Peyer's patch (tissue), 4 donors: ENCODE results near the gene HINT2. TPM values are rescaled to one million over a fixed set of nuclear protein-coding genes. Genes with fewer than 3 reads are reported as not detected.

Source experiments
- DNase-seq, 3 donors: peaks; one replicate each; pipeline ENCODE4 v3.0.0-alpha.2; 2017 to 2019
- H3K27ac ChIP-seq, 4 donors: fragments of 200-600 bp; sonication (generic); one replicate each; pipeline ENCODE4 v1.5.1; 2016 to 2019
- H3K27me3 ChIP-seq, 2 donors: fragments of 200-600 bp; sonication (generic); one replicate each; pipeline ENCODE4 v1.5.1; 2019
- H3K36me3 ChIP-seq, 3 donors: fragments of 200-600 bp; sonication (generic); one replicate each; pipeline ENCODE4 v1.5.1; 2016 to 2019
- H3K4me1 ChIP-seq, 4 donors: fragments of 200-600 bp; sonication (generic); one replicate each; pipeline ENCODE4 v1.5.1; 2016 to 2019
- H3K4me3 ChIP-seq, 4 donors: fragments of 200-600 bp; sonication (generic); 1 replicate in 3 of 4; 2 replicates in 1 of 4; pipeline ENCODE4 v1.5.1; 2016 to 2019; ENCODE audit warnings: mild to moderate bottlenecking in 1 of 4
- H3K9me3 ChIP-seq, 4 donors: fragments of 200-600 bp; sonication (generic); one replicate each; pipeline ENCODE4 v1.5.1; 2016 to 2019; ENCODE audit warnings: mild to moderate bottlenecking in 1 of 4
- POLR2A ChIP-seq, 2 donors: fragments of 450-650 bp; IDR thresholded peaks; one replicate each; pipeline ENCODE4 v1.5.1; 2017; ENCODE audit warnings: antibody characterized with exemption in 2 of 2, mild to moderate bottlenecking in 2 of 2, moderate library complexity in 2 of 2
- total RNA-seq, 4 donors: library from RNA; depleted of rRNA; stranded (reverse); fragments of >200 nt; gene quantifications; one replicate each; pipeline ENCODE4 v1.1.0, GENCODE V29; 2016
- TF ChIP-seq, protein P1 (sequence below), 6 experiments: fragments of 450-650 bp in 4 of 6; fragments of 200-600 bp in 2 of 6; sonication (generic) in 1 of 6; IDR thresholded peaks; one replicate each; pipeline ENCODE4 v1.5.1; 2017 to 2019; ENCODE audit warnings: antibody characterized with exemption in 6 of 6, mild to moderate bottlenecking in 3 of 6, moderate library complexity in 1 of 6

HINT2 gene
- total RNA-seq, 4 donors from 2014 or later: 19.8 to 40.3 (median 28.7) TPM

GRCh38 chr9:35813434-35814105, 1.3 kb downstream of the HINT2 start:
- Histone ChIP-seq H3K4me1 (peaks cover 0 to 30% (median 8%) of the 10 kb centered on the region in 4 donors), H3K27ac (peak overlapping the region; percentile 93 to 100 (median 99)), H3K4me3 (no peak overlapping the region), H3K36me3 (peaks cover 0 to 7% (median 0%) of the 10 kb centered on the region in 3 donors), H3K27me3 (no peaks in the 10 kb centered on the region), H3K9me3 (no peaks in the 10 kb centered on the region)
- TF ChIP-seq, protein P1, sequence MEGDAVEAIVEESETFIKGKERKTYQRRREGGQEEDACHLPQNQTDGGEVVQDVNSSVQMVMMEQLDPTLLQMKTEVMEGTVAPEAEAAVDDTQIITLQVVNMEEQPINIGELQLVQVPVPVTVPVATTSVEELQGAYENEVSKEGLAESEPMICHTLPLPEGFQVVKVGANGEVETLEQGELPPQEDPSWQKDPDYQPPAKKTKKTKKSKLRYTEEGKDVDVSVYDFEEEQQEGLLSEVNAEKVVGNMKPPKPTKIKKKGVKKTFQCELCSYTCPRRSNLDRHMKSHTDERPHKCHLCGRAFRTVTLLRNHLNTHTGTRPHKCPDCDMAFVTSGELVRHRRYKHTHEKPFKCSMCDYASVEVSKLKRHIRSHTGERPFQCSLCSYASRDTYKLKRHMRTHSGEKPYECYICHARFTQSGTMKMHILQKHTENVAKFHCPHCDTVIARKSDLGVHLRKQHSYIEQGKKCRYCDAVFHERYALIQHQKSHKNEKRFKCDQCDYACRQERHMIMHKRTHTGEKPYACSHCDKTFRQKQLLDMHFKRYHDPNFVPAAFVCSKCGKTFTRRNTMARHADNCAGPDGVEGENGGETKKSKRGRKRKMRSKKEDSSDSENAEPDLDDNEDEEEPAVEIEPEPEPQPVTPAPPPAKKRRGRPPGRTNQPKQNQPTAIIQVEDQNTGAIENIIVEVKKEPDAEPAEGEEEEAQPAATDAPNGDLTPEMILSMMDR (IDR thresholded peaks at IDR 0.05): peak in 3 of 6 experiments; percentile 21 to 41 (median 33)
- TF ChIP-seq POLR2A (IDR thresholded peaks at IDR 0.05): no peak
- DNase-seq: no peak

DNA sequence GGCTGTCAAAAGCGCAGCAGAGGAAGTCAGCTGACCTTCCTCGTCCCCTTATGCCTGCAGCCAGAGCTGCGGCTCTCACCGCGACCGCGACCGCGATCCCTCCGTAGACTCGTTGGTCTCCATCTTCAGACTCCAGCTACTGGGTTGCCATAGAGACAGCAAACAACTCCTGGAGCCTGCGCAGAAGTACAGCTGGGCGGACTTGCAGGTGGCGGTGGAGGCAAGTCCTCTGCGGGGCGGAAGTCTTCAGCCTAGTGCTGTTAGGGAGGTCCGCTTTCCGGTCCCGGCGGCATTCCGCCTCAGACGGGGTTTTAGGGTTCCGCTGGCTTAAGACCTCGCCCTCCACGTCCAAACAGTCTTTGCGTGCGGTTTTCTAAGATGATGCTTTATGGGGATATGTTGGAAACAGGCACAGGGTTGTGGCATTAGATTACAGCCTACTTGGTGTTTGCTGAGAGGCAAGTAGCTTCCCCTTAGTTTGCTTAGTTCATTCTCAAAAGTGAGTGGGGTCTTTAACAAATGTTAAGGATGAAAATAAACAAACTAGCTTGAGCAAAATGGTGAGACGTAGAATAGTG, 2.7 kb downstream of the HINT2 start, which contains the start of gene SPAG8:
SPAG8 (minus strand) TSS at position 238 of the 578 bp plus-strand sequence; CDS start at position 123, 115 bp downstream.
- Histone ChIP-seq H3K9me3 (no peaks in the 10 kb centered on the region), H3K27me3 (no peaks in the 10 kb centered on the region)

DNA sequence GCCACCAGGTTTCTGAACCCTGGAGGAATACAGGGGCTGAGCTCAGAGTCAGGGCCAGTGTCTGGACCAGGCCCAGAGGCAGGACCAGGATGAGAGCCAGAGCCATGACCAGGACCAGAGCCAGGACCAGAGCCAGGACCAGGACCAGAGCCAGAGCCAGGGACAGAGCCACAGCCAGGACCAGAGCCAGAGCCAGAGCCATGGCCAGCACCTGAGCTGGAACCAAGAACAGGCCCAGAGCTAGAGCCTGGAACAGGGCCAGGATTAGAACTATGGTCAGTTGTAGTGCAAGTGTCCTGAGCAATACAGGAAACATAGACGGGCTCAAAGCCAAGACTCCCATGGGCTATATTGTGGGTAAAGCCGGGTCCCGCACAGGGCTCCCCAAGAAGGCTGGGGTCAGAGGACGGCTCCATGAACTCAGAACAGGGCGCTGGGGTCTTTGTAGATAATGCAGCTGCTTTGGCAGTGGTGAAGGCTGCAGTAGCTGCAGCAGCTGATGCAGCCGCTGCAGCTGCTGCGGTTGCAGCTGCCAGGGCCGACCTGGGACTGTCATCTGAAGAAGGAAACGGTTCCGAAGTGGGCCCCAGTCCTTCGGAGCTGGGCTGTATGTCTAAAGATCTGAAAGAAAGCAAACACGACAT, 3.3 kb downstream of the HINT2 start:
- Histone ChIP-seq H3K27me3 (no peaks in the 10 kb centered on the region), H3K36me3 (peaks cover 0 to 24% (median 0%) of the 10 kb centered on the region in 3 donors), H3K27ac (peak overlapping the region in 3 of 4 donors; percentile 66 to 70 (median 66)), H3K4me1 (peaks cover 0 to 30% (median 8%) of the 10 kb centered on the region in 4 donors), H3K4me3 (peak overlapping the region; percentile 37 to 52 (median 46)), H3K9me3 (no peaks in the 10 kb centered on the region)
- DNase-seq: no peak
- TF ChIP-seq, protein P1 (IDR thresholded peaks at IDR 0.05): no peak
- TF ChIP-seq POLR2A (IDR thresholded peaks at IDR 0.05): no peak

More for the DNA sequence above, 2.7 kb downstream of the HINT2 start, which contains the start of gene SPAG8:
- H3K4me3 ChIP-seq: peak within 1 kb of the TSS; percentile 37 to 52 (median 46)
- H3K4me1 ChIP-seq: peaks cover 0 to 30% (median 8%) of the 10 kb centered on the region in 4 donors
- peaks cover 0 to 17% (median 0%) of the 10 kb centered on the region in 3 donors for H3K36me3 ChIP-seq
- peak; percentile 92 to 98 (median 94) for DNase-seq
- peak; percentile 12 to 39 for TF ChIP-seq POLR2A (IDR thresholded peaks at IDR 0.05)
- TF ChIP-seq, protein P1 (IDR thresholded peaks at IDR 0.05): no peak
- peak within 1 kb of the TSS; percentile 66 to 98 (median 68) for H3K27ac ChIP-seq

DNA sequence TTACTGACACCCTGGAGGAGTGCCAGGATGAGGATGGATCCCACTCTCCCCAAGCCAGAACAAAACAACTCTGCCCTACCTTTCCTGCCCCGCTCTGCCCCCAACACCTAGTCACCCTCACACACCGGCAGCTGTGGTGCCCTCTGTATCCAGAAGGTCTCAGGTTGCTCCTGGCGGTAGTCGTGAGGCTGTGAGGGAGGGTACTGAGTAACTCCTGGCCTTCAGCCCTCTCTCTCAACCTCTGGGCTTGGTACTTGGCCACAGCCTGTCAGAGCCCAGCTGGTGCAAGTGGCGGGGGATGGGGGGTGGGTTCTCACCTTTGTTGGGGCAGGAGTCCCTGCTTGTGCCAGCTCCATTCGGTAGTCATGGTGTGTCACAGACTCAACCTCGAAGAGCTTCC, 4.7 kb downstream of the HINT2 start:
- H3K27ac ChIP-seq: no peak overlapping the region
- no peak for DNase-seq
- TF ChIP-seq, protein P1 (IDR thresholded peaks at IDR 0.05): no peak
- no peak for TF ChIP-seq POLR2A (IDR thresholded peaks at IDR 0.05)
- no peak overlapping the region for H3K4me3 ChIP-seq
- peaks cover 0 to 30% (median 8%) of the 10 kb centered on the region in 4 donors for H3K4me1 ChIP-seq
- peaks cover 0 to 33% (median 0%) of the 10 kb centered on the region in 3 donors for H3K36me3 ChIP-seq
- H3K9me3 ChIP-seq: no peaks in the 10 kb centered on the region
- H3K27me3 ChIP-seq: no peaks in the 10 kb centered on the region

- H3K27ac ChIP-seq: no peak overlapping the region
- no peaks in the 10 kb centered on the region for H3K27me3 ChIP-seq
- H3K9me3 ChIP-seq: no peaks in the 10 kb centered on the region
- peaks cover 0 to 38% (median 0%) of the 10 kb centered on the region in 3 donors for H3K36me3 ChIP-seq
- peaks cover 0 to 21% (median 4%) of the 10 kb centered on the region in 4 donors for H3K4me1 ChIP-seq
- no peak for TF ChIP-seq POLR2A (IDR thresholded peaks at IDR 0.05)
- TF ChIP-seq, protein P1 (IDR thresholded peaks at IDR 0.05): no peak
- H3K4me3 ChIP-seq: no peak overlapping the region
- no peak for DNase-seq
Observed at GRCh38 chr9:35808433-35808832, 6.4 kb downstream of the HINT2 start.
